Measurements from ENCODE around the gene METTL4.

The METTL4 gene

DNA sequence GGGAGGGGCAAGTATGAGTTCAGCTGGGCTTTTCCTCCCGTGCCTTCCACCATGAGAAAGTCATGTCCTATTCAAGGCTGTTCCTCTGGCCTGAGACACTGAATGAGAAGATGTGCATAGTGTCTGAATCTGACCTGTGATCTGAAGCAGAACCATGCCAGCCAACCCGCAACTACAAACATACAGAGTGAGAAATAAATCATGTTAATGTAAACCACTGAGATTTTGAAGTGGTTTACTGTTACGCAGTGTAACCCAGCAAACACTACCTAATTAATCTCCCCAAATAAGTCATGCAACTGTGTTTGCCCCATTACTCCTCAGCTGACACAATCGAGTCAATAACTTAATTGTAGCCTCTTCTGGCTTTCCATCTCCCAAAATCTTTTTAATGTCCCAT is 49.2 kb downstream of the METTL4 start:
- DNase-seq (ENCODE audit: low read depth in 3 of 3, low spot score in 1 of 3): no peak

DNA sequence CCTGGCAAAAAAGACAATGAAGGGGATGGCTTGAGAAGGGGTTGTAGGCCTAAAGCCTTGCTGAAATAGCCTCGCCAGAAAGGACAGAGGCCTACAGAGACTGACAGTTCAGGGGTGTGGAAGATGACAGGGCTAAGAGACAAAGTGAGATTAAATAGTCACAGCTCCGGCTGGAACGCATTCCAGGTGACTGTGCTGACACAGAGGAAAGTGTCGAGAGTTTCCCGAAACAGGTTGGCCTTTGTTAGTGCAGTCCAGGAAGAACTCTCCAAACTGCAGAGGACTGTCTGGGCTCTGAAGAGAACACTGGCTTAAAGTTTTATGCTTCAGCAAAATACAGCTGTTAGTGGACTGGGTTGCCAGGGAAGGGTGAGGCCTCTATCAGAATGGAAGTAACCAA is 52.8 kb downstream of the METTL4 start:
- DNase-seq (ENCODE audit: low read depth in 3 of 3, low spot score in 1 of 3): no peak

DNA sequence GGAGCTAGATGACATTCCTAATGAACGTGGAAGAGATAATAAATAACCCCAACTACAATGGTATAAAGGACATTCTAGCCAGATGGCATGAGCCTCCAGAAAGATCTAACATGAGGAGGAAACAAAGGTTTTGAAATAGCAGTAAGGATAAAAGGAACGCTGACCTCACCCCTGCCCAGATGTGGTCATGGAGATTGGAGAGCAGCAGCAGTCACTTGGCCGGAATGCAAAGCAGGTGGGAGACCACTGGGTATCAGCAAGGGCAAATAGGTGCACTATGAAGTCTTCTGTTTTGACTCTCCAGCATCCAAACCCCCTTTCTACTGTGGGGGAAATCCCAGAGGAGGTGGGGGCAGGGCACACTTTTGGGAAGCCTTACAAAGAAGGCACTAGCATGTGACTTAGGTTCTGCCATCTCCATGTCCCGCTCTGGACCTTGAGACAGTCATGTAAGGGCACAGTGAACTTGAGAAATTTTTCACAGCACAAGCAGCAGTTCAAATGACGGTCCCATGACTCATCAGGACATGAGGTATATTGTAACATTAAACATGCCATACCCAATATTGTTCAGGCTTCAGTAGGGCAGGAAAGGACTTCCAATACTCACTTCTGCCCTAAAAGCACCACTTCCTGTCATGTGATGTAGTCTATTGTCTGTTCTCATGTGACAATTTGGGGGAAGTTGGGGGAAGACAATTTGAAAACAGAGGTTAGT is 55.2 kb downstream of the METTL4 start:
- no peak for DNase-seq (ENCODE audit: low read depth in 3 of 3, low spot score in 1 of 3)

DNA sequence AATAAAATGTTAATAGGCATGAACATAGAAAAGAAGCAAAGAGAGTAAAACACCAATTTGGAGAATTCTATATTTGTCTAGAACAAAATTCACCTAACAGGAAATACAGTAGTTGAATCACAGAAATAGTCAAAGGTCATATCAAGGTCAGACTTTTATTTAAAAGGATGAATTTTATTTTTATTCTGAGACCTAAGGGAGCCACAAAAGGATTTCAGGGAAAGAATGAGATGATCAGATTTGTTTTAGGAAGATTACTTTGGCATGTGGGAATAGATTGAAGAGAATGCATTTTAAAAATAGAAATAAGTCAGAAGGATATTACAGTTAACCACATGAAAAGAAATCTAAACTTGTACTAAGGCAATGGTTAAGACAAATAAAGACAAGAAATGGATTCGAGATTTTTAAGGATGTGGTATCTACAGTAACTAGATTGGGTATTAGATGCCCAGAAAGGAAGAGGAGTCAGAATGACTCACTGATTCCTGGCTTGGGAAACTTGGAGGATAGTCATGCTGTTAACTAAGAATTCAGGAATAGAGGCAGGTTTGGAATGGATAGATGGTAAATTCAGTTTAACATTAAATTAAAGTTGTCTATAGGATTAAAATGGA is 56.0 kb downstream of the METTL4 start:
- DNase-seq (ENCODE audit: low read depth in 3 of 3, low spot score in 1 of 3): no peak

DNA sequence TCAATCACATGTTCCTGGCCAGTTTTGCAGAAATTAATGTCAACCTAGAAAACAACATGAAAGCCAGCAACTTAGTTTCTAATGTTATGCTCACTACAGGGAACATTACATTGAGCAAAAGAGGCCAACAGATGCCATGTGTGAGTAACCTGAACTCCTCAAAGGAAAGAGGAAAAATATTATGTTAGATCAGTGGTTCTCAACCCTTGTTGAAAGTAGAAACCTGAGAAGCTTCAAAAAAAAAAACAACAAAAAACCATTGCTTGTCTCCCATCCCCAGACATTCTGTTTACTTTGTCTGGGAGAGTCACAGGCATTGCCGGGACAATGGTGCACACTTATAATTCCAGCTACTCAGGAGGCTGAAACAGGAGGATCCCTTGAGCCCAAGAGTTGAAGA is 57.7 kb downstream of the METTL4 start:
- DNase-seq (ENCODE audit: low read depth in 3 of 3, low spot score in 1 of 3): no peak

DNA sequence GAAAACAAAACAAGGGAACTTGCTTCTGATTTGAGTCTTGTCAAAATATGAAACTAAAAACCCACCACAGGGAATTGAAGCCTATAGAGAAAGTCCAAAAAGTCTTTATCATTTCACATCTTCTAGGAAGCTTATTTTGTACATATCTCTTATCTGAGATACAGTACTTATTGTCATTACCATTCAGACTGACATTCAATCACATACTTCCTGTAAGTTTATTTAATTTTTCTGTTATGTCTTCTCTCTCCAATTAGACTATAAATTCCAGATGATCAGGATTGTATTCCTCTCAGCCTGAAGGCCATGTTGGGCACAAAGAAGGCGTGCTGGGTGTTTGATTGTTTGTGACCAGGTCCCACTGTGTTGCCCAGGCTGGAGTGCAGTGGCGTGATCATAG is 59.2 kb downstream of the METTL4 start:
- no peak for DNase-seq (ENCODE audit: low read depth in 3 of 3, low spot score in 1 of 3)

DNA sequence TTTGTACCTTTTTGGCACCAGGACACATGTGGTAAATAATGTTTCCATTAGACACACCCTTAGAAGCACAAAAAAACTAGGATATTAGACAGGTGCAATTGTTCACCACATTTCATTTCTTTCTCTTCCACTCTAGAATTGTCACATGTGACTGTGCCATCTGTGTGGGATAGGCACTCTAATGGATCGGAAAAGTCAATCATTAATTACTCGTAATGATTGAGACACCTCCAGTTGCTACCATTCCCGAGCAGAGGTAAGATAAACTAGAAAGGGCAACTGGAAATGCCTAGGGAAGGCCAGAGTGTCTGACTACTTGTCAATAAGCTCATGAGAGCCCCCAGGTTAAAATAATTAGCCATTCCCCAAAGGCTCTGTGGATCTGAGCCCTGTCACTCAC is 59.9 kb downstream of the METTL4 start:
- DNase-seq (ENCODE audit: low read depth in 3 of 3, low spot score in 1 of 3): no peak

DNA sequence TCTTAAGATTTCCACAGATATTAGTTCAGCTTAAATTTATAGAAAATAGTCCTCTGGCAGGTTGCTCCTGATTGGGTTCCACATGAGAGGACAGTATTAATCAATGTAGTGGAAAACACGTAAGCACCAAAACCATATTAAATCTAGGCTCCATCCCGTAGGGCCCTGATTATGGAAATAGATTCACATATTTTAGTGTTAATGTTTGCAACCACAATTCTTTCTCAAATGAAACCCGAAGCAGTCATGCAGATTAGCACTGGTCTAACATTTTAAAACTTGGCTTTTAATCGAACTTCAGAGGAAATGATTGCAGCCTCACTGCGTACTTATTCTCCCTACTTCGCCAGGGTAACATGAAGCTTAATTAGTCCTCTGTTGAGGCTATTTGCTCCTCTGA is 60.9 kb downstream of the METTL4 start:
- no peak for DNase-seq (ENCODE audit: low read depth in 3 of 3, low spot score in 1 of 3)

DNA sequence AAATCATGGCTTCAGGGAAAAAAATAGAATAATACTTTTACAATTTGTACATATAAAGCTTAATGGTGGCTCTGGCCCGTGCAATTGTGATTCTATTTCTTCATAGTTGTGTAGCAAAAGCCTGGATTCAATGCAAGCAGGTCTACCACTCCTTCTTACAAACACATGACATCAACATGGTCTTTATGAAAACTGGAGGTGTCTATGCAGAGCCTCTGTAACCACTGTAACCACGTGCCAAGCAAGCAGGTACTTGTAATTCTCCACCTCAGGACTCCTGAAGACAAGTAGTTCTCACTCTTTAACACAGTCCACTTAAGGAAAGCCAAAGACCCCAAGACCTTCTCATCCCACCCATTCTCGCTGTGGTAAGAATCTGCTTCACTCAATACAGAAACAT is 62.6 kb downstream of the METTL4 start:
- no peak for DNase-seq (ENCODE audit: low read depth in 3 of 3, low spot score in 1 of 3)

DNA sequence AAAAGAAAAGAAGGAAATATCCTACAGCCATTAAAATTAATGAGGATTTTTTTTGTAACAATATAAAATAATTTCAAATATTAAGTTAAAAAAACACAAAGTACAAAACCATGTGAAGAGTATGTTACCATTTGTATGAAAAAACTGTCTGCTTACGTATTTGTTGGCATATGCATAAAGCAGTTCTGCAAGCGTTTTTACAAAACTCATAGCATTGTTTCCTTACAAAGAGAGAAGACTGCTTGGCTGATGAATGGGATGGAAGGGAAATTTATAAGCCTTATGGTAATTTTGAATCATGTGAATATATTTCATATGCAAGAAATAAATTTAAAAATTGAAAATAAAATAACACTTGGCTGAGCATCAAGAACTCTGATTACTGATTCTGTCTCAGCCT is 63.1 kb downstream of the METTL4 start:
- no peak for DNase-seq (ENCODE audit: low read depth in 3 of 3, low spot score in 1 of 3)

DNA sequence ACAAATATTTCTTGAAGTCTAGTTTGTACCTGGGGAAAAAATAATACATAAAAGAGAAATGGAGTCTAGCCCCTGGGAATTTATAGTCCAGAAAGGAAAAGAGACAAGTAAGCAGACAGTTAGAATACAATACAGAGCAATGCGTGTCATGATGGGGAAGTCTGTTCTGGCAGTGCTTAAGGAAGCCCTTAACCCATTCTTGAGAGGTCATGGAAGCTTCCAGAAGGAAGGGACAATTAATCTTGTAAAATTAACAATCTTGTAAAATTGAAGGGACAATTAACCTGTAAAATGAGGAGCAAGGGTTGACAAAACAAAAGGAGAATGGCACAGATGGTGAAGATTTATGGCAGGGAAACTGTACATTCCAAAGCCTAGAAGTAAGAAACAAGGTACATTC is 66.7 kb downstream of the METTL4 start:
- no peak for DNase-seq (ENCODE audit: low read depth in 3 of 3, low spot score in 1 of 3)

DNA sequence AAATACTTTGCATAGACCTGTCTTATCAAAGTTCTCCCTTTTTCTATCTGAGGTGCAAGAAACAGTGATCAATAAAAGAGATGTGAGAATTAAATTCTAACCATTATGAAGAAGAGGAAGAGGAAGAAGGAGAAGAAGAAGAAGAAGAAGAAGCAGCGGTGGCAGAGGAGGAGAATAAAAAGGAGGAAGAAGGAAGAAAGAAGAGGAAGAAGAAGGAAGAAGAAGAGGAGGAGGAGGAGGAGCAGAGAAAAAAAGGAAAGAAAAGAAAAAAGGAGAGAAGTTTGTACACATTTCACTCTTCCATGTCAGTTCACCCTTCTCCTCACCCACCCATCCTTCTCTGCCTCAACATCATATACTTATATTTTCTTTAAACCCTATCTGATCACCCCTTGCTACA is 68.4 kb downstream of the METTL4 start:
- DNase-seq (ENCODE audit: low read depth in 3 of 3, low spot score in 1 of 3): no peak

DNA sequence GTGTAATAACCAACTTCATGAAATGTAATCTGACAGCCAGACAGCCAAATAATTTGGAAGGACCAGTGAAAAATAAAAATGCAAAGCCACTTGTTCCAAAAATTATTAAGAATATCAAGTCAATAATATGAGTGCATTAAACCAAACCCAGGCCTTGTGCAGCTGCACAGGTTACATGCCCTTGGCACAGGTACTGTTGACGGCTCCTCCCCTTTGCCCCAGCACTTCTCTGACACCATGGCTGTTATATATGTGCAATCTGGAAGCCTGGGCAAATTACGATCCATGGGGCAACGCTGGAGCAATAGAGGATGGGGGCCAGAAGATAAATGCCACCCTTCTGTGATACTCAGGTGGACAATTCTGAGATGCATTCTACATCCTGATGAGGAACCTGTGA is 68.9 kb downstream of the METTL4 start:
- DNase-seq (ENCODE audit: low read depth in 3 of 3, low spot score in 1 of 3): no peak

DNA sequence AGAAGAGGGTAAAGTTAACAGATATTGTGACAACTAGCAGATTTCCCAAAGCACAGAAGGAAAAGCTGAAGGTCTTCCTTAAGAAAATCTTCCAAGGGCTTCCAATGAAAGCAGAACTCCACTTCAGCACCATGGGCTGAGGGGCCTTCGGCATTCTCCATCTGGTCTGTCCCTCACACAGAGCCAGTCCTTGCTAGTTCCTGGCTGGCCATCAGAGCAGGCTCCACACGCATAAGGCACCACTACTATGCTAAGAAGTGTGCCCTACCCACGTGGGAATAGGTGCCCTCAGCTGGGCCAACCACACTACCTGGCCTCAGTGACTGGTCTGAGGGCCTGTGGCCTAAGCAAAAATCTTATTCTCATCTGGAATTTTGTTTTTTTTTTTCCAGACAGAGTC is 73.5 kb downstream of the METTL4 start:
- DNase-seq (ENCODE audit: low read depth in 3 of 3, low spot score in 1 of 3): no peak

DNA sequence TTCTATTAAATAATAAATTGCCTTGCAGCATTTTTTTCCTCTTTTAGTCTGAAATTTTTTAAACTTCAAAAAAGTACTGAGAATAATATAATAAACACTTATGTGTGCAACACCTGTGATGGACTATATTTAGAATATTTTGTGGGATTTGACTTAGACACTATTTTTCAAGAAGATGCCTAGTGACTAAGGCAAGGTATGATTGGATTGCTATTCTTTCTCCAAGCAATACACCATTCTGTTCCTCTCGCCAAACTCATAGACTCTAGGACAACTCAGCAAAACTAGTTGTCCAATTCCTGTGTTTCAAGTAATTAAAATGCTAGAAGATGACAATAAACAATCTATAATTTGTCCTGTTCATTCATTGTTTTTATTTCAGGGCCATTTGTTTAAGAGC is 75.9 kb downstream of the METTL4 start:
- no peak for DNase-seq (ENCODE audit: low read depth in 3 of 3, low spot score in 1 of 3)

DNA sequence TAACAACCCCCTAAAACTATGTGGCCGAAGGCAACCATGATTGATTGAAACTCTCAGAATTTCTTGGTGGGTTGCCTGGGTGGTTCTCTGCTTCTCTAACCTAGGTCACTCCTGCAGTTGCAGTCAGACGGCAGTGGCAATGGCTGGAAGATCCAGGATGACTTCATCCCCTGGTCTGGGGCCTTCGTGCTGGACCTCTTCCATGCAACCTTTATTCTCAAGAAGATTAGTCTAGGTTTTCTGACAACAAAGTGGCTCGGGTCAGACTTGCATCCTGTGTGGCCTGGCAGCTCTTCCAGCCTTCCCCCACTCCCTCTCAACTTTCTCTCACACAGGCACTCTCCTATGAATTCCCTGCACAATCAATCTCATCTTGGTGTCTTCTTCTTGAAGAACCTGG is 76.4 kb downstream of the METTL4 start:
- DNase-seq (ENCODE audit: low read depth in 3 of 3, low spot score in 1 of 3): no peak

All from stimulated activated CD4-positive, alpha-beta T cell treated with anti-CD3 and anti-CD28 coated beads, TNF-alpha, amount 100 ng/mL, for 1 hour (primary cell).